ENCODE measurements around the gene FARS2.

DNA sequence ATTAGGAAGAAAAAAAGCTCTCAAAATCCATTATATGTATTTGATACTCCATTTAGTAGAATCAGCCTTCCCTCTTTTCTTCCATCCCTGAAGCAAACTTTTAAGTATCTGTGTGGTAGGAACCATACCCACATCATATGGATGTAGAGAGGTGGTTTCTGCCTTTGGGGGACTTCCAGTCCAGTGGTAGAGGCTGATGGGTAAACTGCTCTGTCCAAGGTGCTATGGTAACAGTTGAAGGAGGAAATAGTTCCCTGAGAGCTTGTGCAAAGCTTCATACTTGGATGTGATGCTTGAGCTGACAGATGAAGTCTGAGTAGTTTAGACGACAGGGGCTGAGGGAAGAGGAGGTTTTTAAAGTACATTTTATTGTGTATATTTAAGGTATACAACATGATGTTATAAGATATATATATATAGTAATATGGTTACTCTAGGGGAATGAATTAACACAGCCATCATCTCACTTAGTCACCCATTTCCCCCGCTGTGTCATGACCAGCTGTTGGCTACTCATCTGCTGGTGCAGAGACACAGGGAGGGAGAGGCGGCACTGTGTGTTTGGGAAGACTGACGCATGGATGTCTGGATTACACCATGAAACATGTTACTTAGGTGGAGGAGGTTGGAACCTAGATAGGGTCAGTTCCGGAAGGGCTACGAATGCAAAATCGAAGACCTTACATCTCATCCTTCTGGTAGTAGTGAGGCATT is 185.2 kb downstream of the FARS2 start:
- TF ChIP-seq, protein P1, sequence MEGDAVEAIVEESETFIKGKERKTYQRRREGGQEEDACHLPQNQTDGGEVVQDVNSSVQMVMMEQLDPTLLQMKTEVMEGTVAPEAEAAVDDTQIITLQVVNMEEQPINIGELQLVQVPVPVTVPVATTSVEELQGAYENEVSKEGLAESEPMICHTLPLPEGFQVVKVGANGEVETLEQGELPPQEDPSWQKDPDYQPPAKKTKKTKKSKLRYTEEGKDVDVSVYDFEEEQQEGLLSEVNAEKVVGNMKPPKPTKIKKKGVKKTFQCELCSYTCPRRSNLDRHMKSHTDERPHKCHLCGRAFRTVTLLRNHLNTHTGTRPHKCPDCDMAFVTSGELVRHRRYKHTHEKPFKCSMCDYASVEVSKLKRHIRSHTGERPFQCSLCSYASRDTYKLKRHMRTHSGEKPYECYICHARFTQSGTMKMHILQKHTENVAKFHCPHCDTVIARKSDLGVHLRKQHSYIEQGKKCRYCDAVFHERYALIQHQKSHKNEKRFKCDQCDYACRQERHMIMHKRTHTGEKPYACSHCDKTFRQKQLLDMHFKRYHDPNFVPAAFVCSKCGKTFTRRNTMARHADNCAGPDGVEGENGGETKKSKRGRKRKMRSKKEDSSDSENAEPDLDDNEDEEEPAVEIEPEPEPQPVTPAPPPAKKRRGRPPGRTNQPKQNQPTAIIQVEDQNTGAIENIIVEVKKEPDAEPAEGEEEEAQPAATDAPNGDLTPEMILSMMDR (IDR thresholded peaks at IDR 0.05; ENCODE audit: poor library complexity) = no peak
- no peak for TF ChIP-seq EZH2phosphoT487 (IDR thresholded peaks at IDR 0.05; ENCODE audit: low read depth, severe bottlenecking, unreplicated experiment)

All from hepatocyte (in vitro differentiated cells).